IMR-90 (cell line): ENCODE data around the gene PGLYRP3. TPM values are rescaled to one million over a fixed set of nuclear protein-coding genes. Genes with fewer than 3 reads are reported as not detected.
A peak's percentile ranks its signal among the peaks of the same experiment; 100 is the strongest.

Experiments
- ATAC-seq: fragments of 200-7000 bp; cut with Tn5 transposase; 2 replicates; pipeline ENCODE4 v1.9.1; 2020; ENCODE audit warnings: low read depth, mild to moderate bottlenecking, moderate library complexity
- BruUV-seq: library from RNA; stranded (reverse); fragments of 400-500 nt; replicated peaks from 2 replicates; lab custom pipeline; 2021; lab: Mats Ljungman, UMichigan
- CTCF ChIA-PET: fragments of 300-600 bp; formaldehyde crosslinking; extraction: SDS; loops from one replicate; lab custom pipeline; 2021; ENCODE audit warnings: antibody characterized with exemption; lab: Yijun Ruan, JAX
- POLR2A ChIA-PET: fragments of 300-600 bp; sonication (Branson Sonifier 250); formaldehyde crosslinking; loops from one replicate; lab custom pipeline; 2022; ENCODE audit warnings: antibody characterized with exemption; ENCODE audit not compliant: unreplicated experiment; lab: Charles Lee
- DNase-seq: peaks from one replicate; pipeline ENCODE4 v3.0.0; 2013
- H2AFZ ChIP-seq: replicated peaks from 2 replicates; pipeline ENCODE3; 2013; ENCODE audit warnings: low read length, mild to moderate bottlenecking; ENCODE audit not compliant: poor library complexity
- H2AK5ac ChIP-seq: 2 replicates; pipeline ENCODE4 v1.6.1; 2013; ENCODE audit warnings: low read depth, low read length, inconsistent platforms
- H2AK9ac ChIP-seq: replicated peaks from 2 replicates; pipeline ENCODE3; 2013; ENCODE audit warnings: mild to moderate bottlenecking, low read depth, low read length, moderate library complexity; ENCODE audit not compliant: poor library complexity
- H2BK120ac ChIP-seq: 2 replicates; pipeline ENCODE4 v1.6.1; 2013; ENCODE audit warnings: low read depth, low read length, inconsistent platforms
- H2BK15ac ChIP-seq: 3 replicates; pipeline ENCODE4 v1.6.1; 2013; ENCODE audit warnings: low read depth, low read length, inconsistent platforms
- H2BK20ac ChIP-seq: 2 replicates; pipeline ENCODE4 v1.6.1; 2013; ENCODE audit warnings: low read depth, mild to moderate bottlenecking, inconsistent platforms, low read length, moderate library complexity
- H2BK5ac ChIP-seq: 2 replicates; pipeline ENCODE4 v1.6.1; 2013; ENCODE audit warnings: mild to moderate bottlenecking, low read depth, low read length, inconsistent platforms; ENCODE audit not compliant: poor library complexity, severe bottlenecking
- H3K14ac ChIP-seq: replicated peaks from 2 replicates; pipeline ENCODE4 v1.6.1; 2013; ENCODE audit warnings: low read depth, low read length, inconsistent platforms
- H3K18ac ChIP-seq: 2 replicates; pipeline ENCODE4 v1.6.1; 2013; ENCODE audit warnings: low read depth, low read length, control low read depth
- H3K23ac ChIP-seq: 2 replicates; pipeline ENCODE4 v1.6.1; 2013; ENCODE audit warnings: low read depth, low read length, inconsistent platforms
- H3K27ac ChIP-seq: 2 replicates; pipeline ENCODE4 v1.5.1; 2013; ENCODE audit warnings: mild to moderate bottlenecking, control low read depth, low read length; ENCODE audit not compliant: insufficient read depth
- H3K27me3 ChIP-seq: 2 replicates; pipeline ENCODE4 v1.6.1; 2013; ENCODE audit warnings: low read length; ENCODE audit not compliant: control insufficient read depth, insufficient read depth
- H3K36me3 ChIP-seq: 2 replicates; pipeline ENCODE4 v1.6.1; 2013; ENCODE audit warnings: low read length, mixed read lengths; ENCODE audit not compliant: control insufficient read depth, insufficient read depth
- H3K4ac ChIP-seq: 2 replicates; pipeline ENCODE4 v1.6.1; 2013; ENCODE audit warnings: low read depth, low read length, inconsistent platforms
- H3K4me1 ChIP-seq: 2 replicates; pipeline ENCODE4 v1.6.1; 2013; ENCODE audit warnings: low read length, mixed read lengths; ENCODE audit not compliant: control insufficient read depth, insufficient read depth
- H3K4me2 ChIP-seq: 2 replicates; pipeline ENCODE4 v1.6.1; 2013; ENCODE audit warnings: low read depth, mild to moderate bottlenecking, control low read depth, low read length, moderate library complexity
- H3K4me3 ChIP-seq: 2 replicates; pipeline ENCODE4 v1.5.1; 2013; ENCODE audit warnings: low read depth, mild to moderate bottlenecking, control low read depth, low read length, moderate library complexity; ENCODE audit not compliant: insufficient read depth
- H3K56ac ChIP-seq: 2 replicates; pipeline ENCODE4 v1.6.1; 2013; ENCODE audit warnings: low read length, inconsistent platforms; ENCODE audit not compliant: insufficient read depth; ENCODE audit errors: extremely low read depth
- H3K79me1 ChIP-seq, 2 experiments: 2 replicates each; pipeline ENCODE4 v1.6.1; 2013; ENCODE audit warnings: low read length in 2 of 2, inconsistent platforms in 1 of 2, low read depth in 1 of 2
- H3K9ac ChIP-seq: 2 replicates; pipeline ENCODE4 v1.6.1; 2013; ENCODE audit warnings: low read depth, low read length, control low read depth
- H3K9me1 ChIP-seq: 2 replicates; pipeline ENCODE4 v1.6.1; 2013; ENCODE audit warnings: low read length, inconsistent platforms; ENCODE audit not compliant: insufficient read depth
- H3K9me3 ChIP-seq: 2 replicates; pipeline ENCODE4 v1.6.1; 2013; ENCODE audit warnings: low read length; ENCODE audit not compliant: control insufficient read depth, insufficient read depth
- H4K20me1 ChIP-seq: 2 replicates; pipeline ENCODE4 v1.6.1; 2013; ENCODE audit warnings: low read length, inconsistent platforms; ENCODE audit not compliant: insufficient read depth
- H4K5ac ChIP-seq: 2 replicates; pipeline ENCODE4 v1.6.1; 2013; ENCODE audit warnings: mild to moderate bottlenecking, low read depth, low read length, control low read depth
- H4K8ac ChIP-seq, 2 experiments: 2 replicates each; pipeline ENCODE4 v1.6.1; 2013; ENCODE audit warnings: low read depth in 2 of 2, low read length in 2 of 2, control low read depth in 1 of 2, inconsistent platforms in 1 of 2
- H4K91ac ChIP-seq: 2 replicates; pipeline ENCODE4 v1.6.1; 2013; ENCODE audit warnings: low read depth, low read length, inconsistent platforms; ENCODE audit not compliant: insufficient read depth
- BHLHE40 ChIP-seq: fragments of 150-350 bp; IDR thresholded peaks from 2 replicates; pipeline ENCODE4 v1.6.1; 2016; ENCODE audit warnings: mild to moderate bottlenecking, low read depth, low read length
- CEBPB ChIP-seq: IDR thresholded peaks from 2 replicates; pipeline ENCODE4 v1.6.1; 2012; ENCODE audit warnings: low read depth, low read length, improper control_type of control experiment
- CHD1 ChIP-seq: IDR thresholded peaks from 2 replicates; pipeline ENCODE4 v1.6.1; 2012; ENCODE audit warnings: low read depth, low read length, improper control_type of control experiment
- ELK1 ChIP-seq: fragments of 150-350 bp; IDR thresholded peaks from 2 replicates; pipeline ENCODE4 v1.6.1; 2016; ENCODE audit warnings: low read depth, mild to moderate bottlenecking, low read length, moderate library complexity, borderline replicate concordance
- FOS ChIP-seq: fragments of 150-350 bp; IDR thresholded peaks from 2 replicates; pipeline ENCODE4 v1.6.1; 2016; ENCODE audit warnings: low read depth, low read length
- MAFK ChIP-seq: IDR thresholded peaks from 2 replicates; pipeline ENCODE4 v1.6.1; 2012; ENCODE audit warnings: low read depth, low read length, improper control_type of control experiment
- MAZ ChIP-seq: IDR thresholded peaks from 2 replicates; pipeline ENCODE4 v1.6.1; 2012; ENCODE audit warnings: low read depth, mild to moderate bottlenecking, low read length, improper control_type of control experiment, moderate library complexity, borderline replicate concordance
- MXI1 ChIP-seq: IDR thresholded peaks from 2 replicates; pipeline ENCODE4 v1.6.1; 2012; ENCODE audit warnings: low read depth, mild to moderate bottlenecking, low read length, moderate library complexity, borderline replicate concordance
- NFE2L2 ChIP-seq: fragments of 150-350 bp; IDR thresholded peaks from 2 replicates; pipeline ENCODE4 v1.6.1; 2016; ENCODE audit warnings: low read depth, mild to moderate bottlenecking, low read length
- POLR2A ChIP-seq: IDR thresholded peaks from 2 replicates; pipeline ENCODE4 v1.6.1; 2012; ENCODE audit warnings: mild to moderate bottlenecking, low read depth, low read length
- RAD21 ChIP-seq: IDR thresholded peaks from 2 replicates; pipeline ENCODE4 v1.6.1; 2012; ENCODE audit warnings: low read length, improper control_type of control experiment
- RCOR1 ChIP-seq: IDR thresholded peaks from 2 replicates; pipeline ENCODE4 v1.6.1; 2012; ENCODE audit warnings: mild to moderate bottlenecking, low read length, improper control_type of control experiment; ENCODE audit not compliant: insufficient replicate concordance
- RFX5 ChIP-seq: IDR thresholded peaks from 2 replicates; pipeline ENCODE4 v1.8.0; 2012; ENCODE audit warnings: low read depth, mild to moderate bottlenecking, low read length, moderate library complexity
- SMC3 ChIP-seq: fragments of 150-350 bp; IDR thresholded peaks from 2 replicates; pipeline ENCODE4 v1.6.1; 2016; ENCODE audit warnings: low read depth, mild to moderate bottlenecking, antibody characterized with exemption, low read length, moderate library complexity
- WGBS, 2 experiments: methylation state at CpG; one replicate each; pipeline versions ENCODE4 v1.1.5 to v1.1.7; 2013; ENCODE audit warnings: missing lambda C conversion rate in 2 of 2; ENCODE audit not compliant: insufficient read length in 1 of 2; ENCODE audit errors: extremely low coverage in 2 of 2; 5-methylcytosine and 5-hydroxymethylcytosine counted together
- dilution Hi-C: fragments of 300-500 bp; cut with HindIII; formaldehyde crosslinking; loops from one replicate; pipeline ENCODE4 v1.14.3; 2018; ENCODE audit warnings: low sequenced_read_pairs; ENCODE audit not compliant: unreplicated experiment
- in situ Hi-C: fragments of 300-500 bp; cut with MboI; formaldehyde crosslinking; loops from 3 replicates; pipeline ENCODE4 v1.14.3; 2019; ENCODE audit warnings: low sequenced_read_pairs, inconsistent platforms, mixed read lengths
- intact Hi-C: fragments of 100-400 bp; cut with micrococcal nuclease; formaldehyde crosslinking; loops from 2 replicates; pipeline ENCODE4 v1.10.0; 2022
- polyA plus RNA-seq, 3 experiments: library from polyadenylated mRNA; depleted of rRNA; stranded (reverse); fragments of >200 nt; gene quantifications; 2 replicates each; pipeline ENCODE4 v1.2.3, GENCODE V29; 2012; ENCODE audit warnings: low replicate concordance in 1 of 3
- total RNA-seq: library from RNA; depleted of rRNA; stranded (reverse); fragments of >200 nt; gene quantifications from 2 replicates; pipeline ENCODE4 v1.2.3, GENCODE V29; 2012
- TF ChIP-seq, protein P1 (sequence below): conservative IDR thresholded peaks from 2 replicates; pipeline ENCODE4 v1.5.1; 2012; ENCODE audit warnings: mild to moderate bottlenecking, low read depth, low read length, improper control_type of control experiment
- TF ChIP-seq, protein P2 (sequence below): fragments of 150-350 bp; IDR thresholded peaks from 2 replicates; pipeline ENCODE4 v1.6.1; 2017; ENCODE audit warnings: mild to moderate bottlenecking, antibody characterized with exemption, low read length, low read depth

Gene PGLYRP3
- total and polyA plus RNA-seq, 2 of the 4 experiments (the other 2 are of a cell fraction) = not detected

- ChIA-PET CTCF (interaction anchor here (0.9 to 3.8 kb wide), 4 partner anchors 17 to 139 kb away, joined by 3 to 41 read pairs (median 4); no protein-coding TSS in a partner anchor), POLR2A (no interaction called here)
- no peaks in the 10 kb centered on the region for H3K9me3 ChIP-seq
- H3K4me1 ChIP-seq = no peaks in the 10 kb centered on the region
- no peak overlapping the region for H2AFZ ChIP-seq
- H2BK20ac ChIP-seq = no peak overlapping the region
- no peak overlapping the region for H2AK5ac ChIP-seq
- no peak overlapping the region for H3K4me2 ChIP-seq
- H4K5ac ChIP-seq = no peak overlapping the region
- no peak overlapping the region for H3K27ac ChIP-seq
- peak; percentile 69 for ATAC-seq
- H3K23ac ChIP-seq = no peak overlapping the region
- no peaks in the 10 kb centered on the region for H3K36me3 ChIP-seq
- H2BK5ac ChIP-seq = no peak overlapping the region
- no peak overlapping the region for H4K8ac ChIP-seq
- H3K14ac ChIP-seq = no peak overlapping the region
- H2BK15ac ChIP-seq = no peak overlapping the region
- H2AK9ac ChIP-seq = no peak overlapping the region
- dilution Hi-C loops = no loop called here
- H3K9ac ChIP-seq = no peak overlapping the region
- no peaks in the 10 kb centered on the region for H4K20me1 ChIP-seq
- peak; percentile 31 for DNase-seq
- no peaks in the 10 kb centered on the region for H3K9me1 ChIP-seq
- no peak overlapping the region for H3K18ac ChIP-seq
- 20% methylated on average over 2 of the region's 10 CpGs; no CpG with 5 or more reads in 1 of the 2 experiments for WGBS, 2 experiments
- peaks cover 9% of the 10 kb centered on the region; the same call in 1 of the 2 replicates for H3K27me3 ChIP-seq
- intact Hi-C loops = no loop called here
- in situ Hi-C loops = no loop called here
- H2BK120ac ChIP-seq = no peak overlapping the region
- no peak for TF ChIP-seq MAFK
- no peak for TF ChIP-seq CHD1
- no peak for TF ChIP-seq CEBPB
- no peak for TF ChIP-seq NFE2L2
- no peak for TF ChIP-seq POLR2A
- TF ChIP-seq, protein P1, sequence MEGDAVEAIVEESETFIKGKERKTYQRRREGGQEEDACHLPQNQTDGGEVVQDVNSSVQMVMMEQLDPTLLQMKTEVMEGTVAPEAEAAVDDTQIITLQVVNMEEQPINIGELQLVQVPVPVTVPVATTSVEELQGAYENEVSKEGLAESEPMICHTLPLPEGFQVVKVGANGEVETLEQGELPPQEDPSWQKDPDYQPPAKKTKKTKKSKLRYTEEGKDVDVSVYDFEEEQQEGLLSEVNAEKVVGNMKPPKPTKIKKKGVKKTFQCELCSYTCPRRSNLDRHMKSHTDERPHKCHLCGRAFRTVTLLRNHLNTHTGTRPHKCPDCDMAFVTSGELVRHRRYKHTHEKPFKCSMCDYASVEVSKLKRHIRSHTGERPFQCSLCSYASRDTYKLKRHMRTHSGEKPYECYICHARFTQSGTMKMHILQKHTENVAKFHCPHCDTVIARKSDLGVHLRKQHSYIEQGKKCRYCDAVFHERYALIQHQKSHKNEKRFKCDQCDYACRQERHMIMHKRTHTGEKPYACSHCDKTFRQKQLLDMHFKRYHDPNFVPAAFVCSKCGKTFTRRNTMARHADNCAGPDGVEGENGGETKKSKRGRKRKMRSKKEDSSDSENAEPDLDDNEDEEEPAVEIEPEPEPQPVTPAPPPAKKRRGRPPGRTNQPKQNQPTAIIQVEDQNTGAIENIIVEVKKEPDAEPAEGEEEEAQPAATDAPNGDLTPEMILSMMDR = peak; percentile 52
- no peak for TF ChIP-seq FOS
- no peak for TF ChIP-seq RCOR1
- TF ChIP-seq ELK1 = no peak
- TF ChIP-seq SMC3 = peak; percentile 34; the same call in 1 of the 2 replicates
- no peak for TF ChIP-seq RFX5
- TF ChIP-seq RAD21 = peak; percentile 54
- no peak for TF ChIP-seq MXI1
- no peak for TF ChIP-seq BHLHE40
- TF ChIP-seq, protein P2, sequence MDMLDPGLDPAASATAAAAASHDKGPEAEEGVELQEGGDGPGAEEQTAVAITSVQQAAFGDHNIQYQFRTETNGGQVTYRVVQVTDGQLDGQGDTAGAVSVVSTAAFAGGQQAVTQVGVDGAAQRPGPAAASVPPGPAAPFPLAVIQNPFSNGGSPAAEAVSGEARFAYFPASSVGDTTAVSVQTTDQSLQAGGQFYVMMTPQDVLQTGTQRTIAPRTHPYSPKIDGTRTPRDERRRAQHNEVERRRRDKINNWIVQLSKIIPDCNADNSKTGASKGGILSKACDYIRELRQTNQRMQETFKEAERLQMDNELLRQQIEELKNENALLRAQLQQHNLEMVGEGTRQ = no peak
- TF ChIP-seq MAZ = no peak
- H3K79me1 ChIP-seq = no peaks in the 10 kb centered on the region
- no peak overlapping the region for H4K91ac ChIP-seq
- no peak overlapping the region for H3K4ac ChIP-seq
- no peak overlapping the region for H3K56ac ChIP-seq
- H3K4me3 ChIP-seq = no peak overlapping the region
- BruUV-seq = no TSS peak
Observed at GRCh38 chr1:153355445-153356071, 42.8 kb upstream of the PGLYRP3 start.
